H1 (cell line): ENCODE results near the gene KCNQ1OT1. TPM values are rescaled to one million over a fixed set of nuclear protein-coding genes. Genes with fewer than 3 reads are reported as not detected.

Source experiments
- CTCF ChIA-PET: fragments of 300-600 bp; sonication (Branson Sonifier 250); formaldehyde crosslinking; loops from one replicate; lab custom pipeline; 2021; ENCODE audit not compliant: partially characterized antibody; lab: Charles Lee
- POLR2A ChIA-PET: fragments of 300-600 bp; sonication (Branson Sonifier 250); formaldehyde crosslinking; loops from one replicate; lab custom pipeline; 2021; ENCODE audit warnings: inconsistent platforms; ENCODE audit not compliant: partially characterized antibody; lab: Charles Lee
- DNase-seq, 2 experiments: peaks; one replicate each; pipeline versions ENCODE4 v3.0.0 to v3.0.0-alpha.2; 2010 to 2022; ENCODE audit warnings: low spot score in 2 of 2, low read depth in 1 of 2, mixed read lengths in 1 of 2
- FAIRE-seq: peaks from 2 replicates; lab custom pipeline; 2011; peaks lifted over from hg19 to GRCh38; lab: Jason Lieb, UNC
- H2AFZ ChIP-seq: 2 replicates; pipeline ENCODE4 v1.8.1; 2012; ENCODE audit warnings: low read length, inconsistent platforms
- H2AK5ac ChIP-seq: 2 replicates; pipeline ENCODE4 v1.6.1; 2013; ENCODE audit warnings: low read depth, low read length
- H2BK120ac ChIP-seq: replicated peaks from 2 replicates; pipeline ENCODE3; 2013; ENCODE audit warnings: low read depth, low read length, inconsistent platforms
- H2BK12ac ChIP-seq: 2 replicates; pipeline ENCODE4 v1.6.1; 2013; ENCODE audit warnings: low read depth, low read length
- H2BK15ac ChIP-seq: 2 replicates; pipeline ENCODE4 v1.6.1; 2013; ENCODE audit warnings: low read length
- H2BK20ac ChIP-seq: 2 replicates; pipeline ENCODE4 v1.6.1; 2013; ENCODE audit warnings: low read length
- H2BK5ac ChIP-seq: 2 replicates; pipeline ENCODE4 v1.6.1; 2013; ENCODE audit warnings: low read depth, low read length
- H3K14ac ChIP-seq: 2 replicates; pipeline ENCODE4 v1.6.1; 2013; ENCODE audit warnings: inconsistent platforms; ENCODE audit not compliant: insufficient read length
- H3K18ac ChIP-seq: 2 replicates; pipeline ENCODE4 v1.6.1; 2013; ENCODE audit warnings: low read length; ENCODE audit errors: extremely low read depth
- H3K23ac ChIP-seq: 2 replicates; pipeline ENCODE4 v1.6.1; 2013; ENCODE audit warnings: inconsistent platforms; ENCODE audit not compliant: insufficient read length
- H3K23me2 ChIP-seq: 2 replicates; pipeline ENCODE4 v1.6.1; 2013; ENCODE audit warnings: low read depth, low read length
- H3K27ac ChIP-seq: 2 replicates; pipeline ENCODE4 v1.6.1; 2011; ENCODE audit warnings: low read depth, low read length, inconsistent platforms
- H3K27me3 ChIP-seq, 4 experiments: replicated peaks in 1 of 4; 1 replicate in 1 of 4; 2 replicates in 3 of 4; pipeline versions ENCODE4 v1.6.1 to v1.8.1; 2011 to 2013; ENCODE audit warnings: low read length in 3 of 4, mild to moderate bottlenecking in 3 of 4, inconsistent platforms in 2 of 4, mixed read lengths in 2 of 4, moderate library complexity in 1 of 4; ENCODE audit not compliant: control insufficient read depth in 3 of 4, insufficient read depth in 3 of 4; ENCODE audit errors: extremely low read depth in 1 of 4
- H3K36me3 ChIP-seq, 4 experiments: 2 replicates each; pipeline versions ENCODE4 v1.6.1 to v1.8.1; 2011 to 2013; ENCODE audit warnings: mild to moderate bottlenecking in 4 of 4, low read length in 3 of 4, moderate library complexity in 2 of 4, control low read depth in 1 of 4, inconsistent platforms in 1 of 4; ENCODE audit not compliant: insufficient read depth in 4 of 4, control insufficient read depth in 2 of 4
- H3K4ac ChIP-seq: replicated peaks from 2 replicates; pipeline ENCODE3; 2013; ENCODE audit warnings: low read length, low read depth, mixed read lengths, inconsistent platforms; ENCODE audit not compliant: insufficient read length
- H3K4me1 ChIP-seq, 4 experiments: replicated peaks in 1 of 4; 1 replicate in 1 of 4; 2 replicates in 3 of 4; pipeline versions ENCODE4 v1.6.1 to v1.8.1; 2011 to 2013; ENCODE audit warnings: low read length in 3 of 4, inconsistent platforms in 2 of 4, mixed read lengths in 1 of 4; ENCODE audit not compliant: insufficient read depth in 4 of 4, control insufficient read depth in 3 of 4
- H3K4me2 ChIP-seq, 2 experiments: 2 replicates each; pipeline versions ENCODE4 v1.6.1 to v1.8.1; 2011 to 2013; ENCODE audit warnings: low read depth in 2 of 2, low read length in 2 of 2, control low read depth in 1 of 2, inconsistent platforms in 1 of 2, mild to moderate bottlenecking in 1 of 2; ENCODE audit not compliant: insufficient read depth in 1 of 2
- H3K4me3 ChIP-seq, 4 experiments: fragments of 200-600, 300-600 bp in 1 of 4; sonication (generic), shearing (Covaris generic), sonication (Bioruptor Twin) in 1 of 4; 2 replicates each; pipeline versions ENCODE4 v1.5.1 to v1.8.1; 2011 to 2016; ENCODE audit warnings: low read length in 4 of 4, low read depth in 3 of 4, control low read depth in 2 of 4, inconsistent platforms in 2 of 4, mild to moderate bottlenecking in 2 of 4, mixed read lengths in 1 of 4, moderate library complexity in 1 of 4; ENCODE audit not compliant: insufficient read depth in 2 of 4; ENCODE audit errors: extremely low read depth in 1 of 4
- H3K56ac ChIP-seq: replicated peaks from 2 replicates; pipeline ENCODE3; 2013; ENCODE audit warnings: low read depth, mild to moderate bottlenecking, mixed read lengths, low read length, inconsistent platforms; ENCODE audit not compliant: insufficient read length
- H3K79me1 ChIP-seq: 2 replicates; pipeline ENCODE4 v1.6.1; 2013; ENCODE audit warnings: low read depth, low read length, control low read depth
- H3K79me2 ChIP-seq, 2 experiments: 2 replicates each; pipeline versions ENCODE4 v1.6.1 to v1.8.1; 2012 to 2013; ENCODE audit warnings: low read length in 2 of 2, mild to moderate bottlenecking in 2 of 2, inconsistent platforms in 1 of 2; ENCODE audit not compliant: insufficient read depth in 2 of 2, control insufficient read depth in 1 of 2
- H3K9ac ChIP-seq, 4 experiments: replicated peaks in 1 of 4; 1 replicate in 1 of 4; 2 replicates in 3 of 4; pipeline versions ENCODE4 v1.6.1 to v1.8.1; 2011 to 2013; ENCODE audit warnings: low read depth in 3 of 4, low read length in 3 of 4, control low read depth in 2 of 4, mild to moderate bottlenecking in 2 of 4, moderate library complexity in 2 of 4, inconsistent platforms in 1 of 4; ENCODE audit errors: extremely low read depth in 1 of 4
- H3K9me3 ChIP-seq, 2 experiments: 2 replicates each; pipeline versions ENCODE4 v1.6.1 to v1.8.1; 2012 to 2013; ENCODE audit warnings: mild to moderate bottlenecking in 2 of 2, moderate library complexity in 2 of 2, control low read depth in 1 of 2, inconsistent platforms in 1 of 2, low read depth in 1 of 2, low read length in 1 of 2, mixed read lengths in 1 of 2; ENCODE audit not compliant: insufficient read depth in 2 of 2
- H4K20me1 ChIP-seq, 2 experiments: replicated peaks in 1 of 2; 2 replicates each; pipeline versions ENCODE3 to v1.8.1; 2011 to 2013; ENCODE audit warnings: inconsistent platforms in 2 of 2, low read length in 2 of 2, mild to moderate bottlenecking in 1 of 2; ENCODE audit not compliant: insufficient read depth in 2 of 2, control insufficient read depth in 1 of 2
- H4K5ac ChIP-seq: 2 replicates; pipeline ENCODE4 v1.6.1; 2013; ENCODE audit warnings: low read length, low read depth, mixed read lengths, inconsistent platforms; ENCODE audit not compliant: insufficient read length
- H4K8ac ChIP-seq: 2 replicates; pipeline ENCODE4 v1.8.0; 2013; ENCODE audit warnings: mild to moderate bottlenecking, moderate library complexity, low read length, inconsistent platforms; ENCODE audit not compliant: insufficient read depth; ENCODE audit errors: extremely low read depth
- H4K91ac ChIP-seq: replicated peaks from 2 replicates; pipeline ENCODE3; 2013; ENCODE audit warnings: low read length, mixed read lengths, inconsistent platforms; ENCODE audit not compliant: insufficient read length
- ASH2L ChIP-seq: fragments of 200-600, 300-600 bp; sonication (generic); IDR thresholded peaks from one replicate; pipeline ENCODE4 v1.7.1; 2017; ENCODE audit warnings: low read length
- BCL11A ChIP-seq, 2 experiments: IDR thresholded peaks; one replicate each; pipeline ENCODE4 v1.6.1; 2011; ENCODE audit warnings: low read depth in 2 of 2, low read length in 2 of 2, mild to moderate bottlenecking in 2 of 2
- EZH2 ChIP-seq: fragments of 200-600 bp; sonication (generic); IDR thresholded peaks from 2 replicates; pipeline ENCODE4 v1.7.1; 2012; ENCODE audit warnings: low read depth, mild to moderate bottlenecking, moderate library complexity, low read length, inconsistent platforms; ENCODE audit not compliant: severe bottlenecking
- HDAC2 ChIP-seq, 2 experiments: fragments of 300-600 bp in 1 of 2; sonication (generic) in 1 of 2; IDR thresholded peaks; 2 replicates each; pipeline ENCODE4 v1.6.1; 2011 to 2012; ENCODE audit warnings: low read depth in 2 of 2, low read length in 2 of 2, mild to moderate bottlenecking in 2 of 2, moderate library complexity in 2 of 2, borderline replicate concordance in 1 of 2, inconsistent platforms in 1 of 2
- KDM1A ChIP-seq: fragments of 200-600, 300-600 bp; sonication (generic); IDR thresholded peaks from 2 replicates; pipeline ENCODE4 v1.7.1; 2016; ENCODE audit warnings: mild to moderate bottlenecking, low read length, borderline replicate concordance
- NANOG ChIP-seq: IDR thresholded peaks from 2 replicates; pipeline ENCODE4 v1.6.1; 2011; ENCODE audit warnings: low read length, low read depth, mild to moderate bottlenecking, inconsistent platforms; ENCODE audit not compliant: insufficient read depth, poor library complexity, severe bottlenecking
- SP1 ChIP-seq: IDR thresholded peaks from 2 replicates; pipeline ENCODE4 v1.6.1; 2011; ENCODE audit warnings: low read depth, low read length
- SUZ12 ChIP-seq: fragments of 200-600 bp; sonication (generic); IDR thresholded peaks from 2 replicates; pipeline ENCODE4 v1.6.1; 2012; ENCODE audit warnings: mild to moderate bottlenecking, inconsistent platforms, low read length, moderate library complexity, mixed read lengths
- TAF1 ChIP-seq: IDR thresholded peaks from 2 replicates; pipeline ENCODE4 v1.6.1; 2011; ENCODE audit warnings: mild to moderate bottlenecking, low read depth, low read length
- TCF12 ChIP-seq: IDR thresholded peaks from 2 replicates; pipeline ENCODE4 v1.6.1; 2011; ENCODE audit warnings: low read depth, mild to moderate bottlenecking, low read length
- YY1 ChIP-seq: IDR thresholded peaks from 2 replicates; pipeline ENCODE4 v1.6.1; 2011; ENCODE audit warnings: low read depth, mild to moderate bottlenecking, low read length
- WGBS, 2 experiments: shearing (Covaris generic) in 1 of 2; methylation state at CpG; one replicate each; pipeline versions ENCODE4 v1.1.6 to v1.1.7; 2013 to 2015; ENCODE audit warnings: low lambda C conversion rate in 2 of 2, mixed read lengths in 2 of 2, inconsistent platforms in 1 of 2, low coverage in 1 of 2, missing lambda C conversion rate in 1 of 2; ENCODE audit not compliant: insufficient replicate concordance in 2 of 2, insufficient coverage in 1 of 2, insufficient read length in 1 of 2; ENCODE audit errors: extremely low coverage in 1 of 2, missing lambda C conversion rate in 1 of 2; 5-methylcytosine and 5-hydroxymethylcytosine counted together
- polyA plus RNA-seq, 7 experiments: library from polyadenylated mRNA; depleted of rRNA in 3 of 7; stranded (reverse) in 5 of 7; unstranded in 2 of 7; fragments of >200 nt in 5 of 7; fragments of 200-250 nt in 2 of 7; gene quantifications; 1 replicate in 5 of 7; 2 replicates in 1 of 7; 4 replicates in 1 of 7; pipeline versions ENCODE4 v1.2.1 to v1.2.3, GENCODE V29; 2011 to 2013; ENCODE audit warnings: missing spikeins in 2 of 7, mixed read lengths in 2 of 7
- total RNA-seq: library from RNA; stranded (reverse); fragmentation: NEBNext Ultra II Directional; extraction: Animal tissue kit (Norgen Biotek cat#: 25700); gene quantifications from 2 replicates; pipeline ENCODE4 v1.2.1, GENCODE V29; 2021
- TF ChIP-seq, protein P1 (sequence below): IDR thresholded peaks from 2 replicates; pipeline ENCODE4 v1.6.1; 2012; ENCODE audit warnings: inconsistent platforms

The KCNQ1OT1 gene
- total and polyA plus RNA-seq, 2 of the 8 experiments (the other 6 are each of a cell fraction or from before 2014, with no cell fraction given), result 0.21 to 1.2 TPM

DNA sequence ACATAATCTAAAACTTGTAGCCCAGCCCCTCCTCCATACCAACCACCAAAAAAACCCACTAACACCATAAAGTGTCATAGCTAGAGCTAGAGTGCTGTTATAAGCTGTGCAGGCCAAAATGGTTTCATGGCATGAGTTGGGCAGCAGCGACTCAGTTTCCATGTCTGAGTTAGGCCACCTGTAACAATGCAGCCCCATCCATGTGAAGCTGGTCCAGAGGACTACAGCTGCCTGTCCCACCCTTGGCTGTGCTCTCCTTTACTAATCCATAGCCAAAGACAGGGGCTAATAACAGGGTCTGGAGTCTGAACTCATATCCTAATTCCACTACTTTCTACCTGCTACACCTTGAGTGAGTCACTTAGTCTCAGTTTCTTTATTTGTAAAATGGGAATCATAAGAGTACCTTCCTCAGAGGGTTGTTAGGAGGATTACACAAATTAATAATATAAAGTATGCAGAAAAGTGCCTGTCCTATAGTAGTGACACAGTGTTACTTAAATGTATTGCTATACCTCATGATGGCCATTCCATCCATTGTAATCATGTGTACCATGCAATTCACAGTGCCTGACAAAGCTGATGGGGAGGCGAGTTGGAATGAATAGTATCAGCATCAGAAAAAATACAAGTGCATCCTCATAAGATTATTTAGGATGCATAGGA is 20.6 kb downstream of the KCNQ1OT1 start:
- no peak overlapping the region for H4K5ac ChIP-seq
- POLR2A ChIA-PET, result interaction anchor here (1.1 kb wide), 1 partner anchor 149 kb away, joined by 3 read pairs; no protein-coding TSS in a partner anchor
- no peak overlapping the region for H3K4me2 ChIP-seq
- H3K23me2 ChIP-seq, result peaks cover 2% of the 10 kb centered on the region; the same call in 1 of the 2 replicates
- peaks cover 0 to 3% (median 0%) of the 10 kb centered on the region in 4 experiments; a peak in 1 of 8 replicates for H3K36me3 ChIP-seq
- no peak overlapping the region for H3K56ac ChIP-seq
- no peak overlapping the region for H2BK12ac ChIP-seq
- H3K18ac ChIP-seq, result no peak overlapping the region
- H3K4me3 ChIP-seq, result no peak overlapping the region
- H2AK5ac ChIP-seq, result no peak overlapping the region
- H3K27me3 ChIP-seq, result peaks cover 0 to 2% (median 0%) of the 10 kb centered on the region in 4 experiments; a peak in 3 of 7 replicates
- TF ChIP-seq SP1 (no peak), TAF1 (no peak), KDM1A (no peak), ASH2L (no peak), YY1 (no peak), BCL11A (IDR thresholded peaks at IDR 0.05; ENCODE audit: low read depth in 2 of 2, low read length in 2 of 2) (no peak), HDAC2 (IDR thresholded peaks at IDR 0.05; ENCODE audit: borderline replicate concordance in 1 of 2, low read depth in 2 of 2, low read length in 2 of 2) (no peak), TCF12 (no peak), SUZ12 (no peak), NANOG (no peak), EZH2 (no peak)
- TF ChIP-seq, protein P1, sequence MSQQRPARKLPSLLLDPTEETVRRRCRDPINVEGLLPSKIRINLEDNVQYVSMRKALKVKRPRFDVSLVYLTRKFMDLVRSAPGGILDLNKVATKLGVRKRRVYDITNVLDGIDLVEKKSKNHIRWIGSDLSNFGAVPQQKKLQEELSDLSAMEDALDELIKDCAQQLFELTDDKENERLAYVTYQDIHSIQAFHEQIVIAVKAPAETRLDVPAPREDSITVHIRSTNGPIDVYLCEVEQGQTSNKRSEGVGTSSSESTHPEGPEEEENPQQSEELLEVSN, result no peak
- no peaks in the 10 kb centered on the region for H3K9me3 ChIP-seq
- peaks cover 0 to 27% of the 10 kb centered on the region in 2 experiments; a peak in 2 of 4 replicates for H3K79me2 ChIP-seq
- H2AFZ ChIP-seq, result no peak overlapping the region
- FAIRE-seq (no peak), DNase-seq (no peak)
- CTCF ChIA-PET, result interaction anchor here (0.6 to 1.2 kb wide), 3 partner anchors 13 to 207 kb away, joined by 3 to 4 read pairs (median 4); no protein-coding TSS in a partner anchor
- no peak overlapping the region for H3K4ac ChIP-seq
- peaks cover 0 to 7% (median 6%) of the 10 kb centered on the region in 4 experiments; a peak in 5 of 7 replicates for H3K4me1 ChIP-seq
- H3K79me1 ChIP-seq, result peaks cover 3% of the 10 kb centered on the region; the same call in 1 of the 2 replicates
- no peak overlapping the region for H3K9ac ChIP-seq
- H3K27ac ChIP-seq, result no peak overlapping the region
- peaks cover 10 to 23% of the 10 kb centered on the region in 2 experiments for H4K20me1 ChIP-seq
- 98% methylated on average over 2 of the region's 2 CpGs; no CpG with 5 or more reads in 1 of the 2 experiments for WGBS, 2 experiments
- no peak overlapping the region for H4K8ac ChIP-seq
- no peak overlapping the region for H2BK20ac ChIP-seq
- H2BK5ac ChIP-seq, result no peak overlapping the region
- no peak overlapping the region for H2BK120ac ChIP-seq
- H3K14ac ChIP-seq, result no peak overlapping the region
- no peak overlapping the region for H4K91ac ChIP-seq
- H3K23ac ChIP-seq, result no peak overlapping the region
- H2BK15ac ChIP-seq, result no peak overlapping the region
